Measurements from ENCODE around the gene RSPH1. TPM values are rescaled to one million over a fixed set of nuclear protein-coding genes. Genes with fewer than 3 reads are reported as not detected.
A peak's percentile ranks its signal among the peaks of the same experiment; 100 is the strongest.

RSPH1 gene
- total RNA-seq, 2 experiments from 2014 or later = 0.38 to 0.53 TPM

- DNase-seq = no peak
- peaks cover 31% of the 10 kb centered on the region for H3K4me1 Mint-ChIP-seq (ENCODE audit: low read depth)
- ChIA-PET CTCF (interaction anchor here (0.8 to 2.5 kb wide), 7 partner anchors 12 to 348 kb away, joined by 3 to 8 read pairs (median 4); partner anchors contain the start of gene UBASH3A), POLR2A (interaction anchor here (1.1 to 1.3 kb wide), 3 partner anchors 13 to 62 kb away, joined by 3 to 6 read pairs (median 5); partner anchors contain the start of gene UBASH3A)
- no peaks in the 10 kb centered on the region for H3K36me3 Mint-ChIP-seq
- no peaks in the 10 kb centered on the region for H3K9me3 Mint-ChIP-seq
- peak overlapping the region; percentile 46 for H3K27ac Mint-ChIP-seq
- no peaks in the 10 kb centered on the region for H3K27me3 Mint-ChIP-seq
- intact Hi-C loops (cut with micrococcal nuclease) = loop anchor here (1.0 kb wide), 1 partner anchor 71 kb away; no protein-coding TSS in a partner anchor
- no peak overlapping the region for H3K4me3 Mint-ChIP-seq
Observed at GRCh38 chr21:42455754-42456440, 40.1 kb downstream of the RSPH1 start.

GRCh38 chr21:42455196-42455595, 40.8 kb downstream of the RSPH1 start:
- Mint-ChIP-seq H3K27ac (peak overlapping the region; percentile 35), H3K4me1 (ENCODE audit: low read depth) (peaks cover 30% of the 10 kb centered on the region), H3K9me3 (no peaks in the 10 kb centered on the region), H3K27me3 (no peaks in the 10 kb centered on the region), H3K4me3 (no peak overlapping the region), H3K36me3 (no peaks in the 10 kb centered on the region)
- no peak for DNase-seq
- CTCF ChIA-PET = interaction anchor here (1.3 to 2.5 kb wide), 3 partner anchors 74 to 144 kb away, joined by 4 to 8 read pairs (median 7); no protein-coding TSS in a partner anchor
- POLR2A ChIA-PET = no interaction called here
- intact Hi-C loops (cut with micrococcal nuclease) = no loop called here

- intact Hi-C loops (cut with micrococcal nuclease) = loop anchor here (5.0 kb wide), 2 partner anchors 37 to 292 kb away; no protein-coding TSS in a partner anchor
- Mint-ChIP-seq H3K27ac (no peak overlapping the region), H3K9me3 (no peaks in the 10 kb centered on the region), H3K36me3 (no peaks in the 10 kb centered on the region), H3K4me3 (no peak overlapping the region), H3K4me1 (ENCODE audit: low read depth) (peaks cover 32% of the 10 kb centered on the region), H3K27me3 (no peaks in the 10 kb centered on the region)
- DNase-seq = no peak
- ChIA-PET CTCF (interaction anchor here (1.3 to 2.5 kb wide), 3 partner anchors 73 to 144 kb away, joined by 4 to 8 read pairs (median 7); no protein-coding TSS in a partner anchor), POLR2A (no interaction called here)
Observed at GRCh38 chr21:42454786-42455185, 41.2 kb downstream of the RSPH1 start.

GRCh38 chr21:42453986-42454570, 41.9 kb downstream of the RSPH1 start:
- POLR2A ChIA-PET = no interaction called here
- intact Hi-C loops (cut with micrococcal nuclease) = loop anchor here (5.0 kb wide), 2 partner anchors 37 to 292 kb away; no protein-coding TSS in a partner anchor
- DNase-seq = no peak
- no peaks in the 10 kb centered on the region for H3K27me3 Mint-ChIP-seq
- no peaks in the 10 kb centered on the region for H3K36me3 Mint-ChIP-seq
- CTCF ChIA-PET = interaction anchor here (0.8 to 2.5 kb wide), 3 partner anchors 116 to 143 kb away, joined by 4 to 8 read pairs (median 4); no protein-coding TSS in a partner anchor
- H3K4me1 Mint-ChIP-seq (ENCODE audit: low read depth) = peaks cover 36% of the 10 kb centered on the region
- no peak overlapping the region for H3K4me3 Mint-ChIP-seq
- H3K27ac Mint-ChIP-seq = no peak overlapping the region
- no peaks in the 10 kb centered on the region for H3K9me3 Mint-ChIP-seq

GRCh38 chr21:42453224-42453985, 42.6 kb downstream of the RSPH1 start:
- Mint-ChIP-seq H3K4me3 (no peak overlapping the region), H3K9me3 (no peaks in the 10 kb centered on the region), H3K27me3 (no peaks in the 10 kb centered on the region), H3K36me3 (no peaks in the 10 kb centered on the region), H3K4me1 (ENCODE audit: low read depth) (peaks cover 39% of the 10 kb centered on the region), H3K27ac (no peak overlapping the region)
- DNase-seq = no peak
- POLR2A ChIA-PET = no interaction called here
- CTCF ChIA-PET = interaction anchor here (0.8 kb wide), 1 partner anchor 117 kb away, joined by 4 read pairs; no protein-coding TSS in a partner anchor
- intact Hi-C loops (cut with micrococcal nuclease) = loop anchor here (5.0 kb wide), 2 partner anchors 36 to 291 kb away; no protein-coding TSS in a partner anchor

GRCh38 chr21:42452401-42453223, 43.4 kb downstream of the RSPH1 start:
- no peak for DNase-seq
- peaks cover 4% of the 10 kb centered on the region for H3K36me3 Mint-ChIP-seq
- intact Hi-C loops (cut with micrococcal nuclease) = loop anchor here (5.0 kb wide), 2 partner anchors 35 to 290 kb away; no protein-coding TSS in a partner anchor
- POLR2A ChIA-PET = no interaction called here
- H3K27me3 Mint-ChIP-seq = no peaks in the 10 kb centered on the region
- peaks cover 39% of the 10 kb centered on the region for H3K4me1 Mint-ChIP-seq (ENCODE audit: low read depth)
- H3K9me3 Mint-ChIP-seq = no peaks in the 10 kb centered on the region
- CTCF ChIA-PET = interaction anchor here (4.2 kb wide), 1 partner anchor 71 kb away, joined by 36 read pairs; no protein-coding TSS in a partner anchor
- H3K4me3 Mint-ChIP-seq = no peak overlapping the region
- H3K27ac Mint-ChIP-seq = no peak overlapping the region

- H3K36me3 Mint-ChIP-seq = peaks cover 11% of the 10 kb centered on the region
- H3K4me3 Mint-ChIP-seq = no peak overlapping the region
- no peaks in the 10 kb centered on the region for H3K27me3 Mint-ChIP-seq
- ChIA-PET CTCF (interaction anchor here (3.5 to 4.4 kb wide), 3 partner anchors 71 to 114 kb away, joined by 20 to 36 read pairs (median 32); no protein-coding TSS in a partner anchor), POLR2A (no interaction called here)
- intact Hi-C loops (cut with micrococcal nuclease) = loop anchor here (5.0 kb wide), 2 partner anchors 35 to 290 kb away; no protein-coding TSS in a partner anchor
- no peak for DNase-seq
- H3K27ac Mint-ChIP-seq = no peak overlapping the region
- no peaks in the 10 kb centered on the region for H3K9me3 Mint-ChIP-seq
- peaks cover 36% of the 10 kb centered on the region for H3K4me1 Mint-ChIP-seq (ENCODE audit: low read depth)
Observed at GRCh38 chr21:42451941-42452340, 44.1 kb downstream of the RSPH1 start.

- ChIA-PET CTCF (interaction anchor here (0.9 to 4.4 kb wide), 5 partner anchors 67 to 138 kb away, joined by 3 to 36 read pairs (median 32); no protein-coding TSS in a partner anchor), POLR2A (no interaction called here)
- H3K36me3 Mint-ChIP-seq = peaks cover 33% of the 10 kb centered on the region
- no peak overlapping the region for H3K27ac Mint-ChIP-seq
- peaks cover 27% of the 10 kb centered on the region for H3K4me1 Mint-ChIP-seq (ENCODE audit: low read depth)
- no peaks in the 10 kb centered on the region for H3K27me3 Mint-ChIP-seq
- no peak for DNase-seq
- no peaks in the 10 kb centered on the region for H3K9me3 Mint-ChIP-seq
- no peak overlapping the region for H3K4me3 Mint-ChIP-seq
- intact Hi-C loops (cut with micrococcal nuclease) = no loop called here
Observed at GRCh38 chr21:42448686-42449085, 47.3 kb downstream of the RSPH1 start.

GRCh38 chr21:42447732-42448131, 48.3 kb downstream of the RSPH1 start:
- no peaks in the 10 kb centered on the region for H3K9me3 Mint-ChIP-seq
- intact Hi-C loops (cut with micrococcal nuclease) = no loop called here
- DNase-seq = no peak
- no peak overlapping the region for H3K4me3 Mint-ChIP-seq
- peaks cover 24% of the 10 kb centered on the region for H3K4me1 Mint-ChIP-seq (ENCODE audit: low read depth)
- H3K27me3 Mint-ChIP-seq = no peaks in the 10 kb centered on the region
- ChIA-PET POLR2A (no interaction called here), CTCF (interaction anchor here (4.4 kb wide), 1 partner anchor 87 kb away, joined by 20 read pairs; no protein-coding TSS in a partner anchor)
- H3K36me3 Mint-ChIP-seq = peaks cover 43% of the 10 kb centered on the region
- no peak overlapping the region for H3K27ac Mint-ChIP-seq

GRCh38 chr21:42447182-42447581, 48.8 kb downstream of the RSPH1 start:
- no peaks in the 10 kb centered on the region for H3K9me3 Mint-ChIP-seq
- no peak overlapping the region for H3K27ac Mint-ChIP-seq
- intact Hi-C loops (cut with micrococcal nuclease) = no loop called here
- peaks cover 25% of the 10 kb centered on the region for H3K4me1 Mint-ChIP-seq (ENCODE audit: low read depth)
- H3K27me3 Mint-ChIP-seq = no peaks in the 10 kb centered on the region
- ChIA-PET POLR2A (no interaction called here), CTCF (interaction anchor here (1.2 to 4.8 kb wide), 2 partner anchors 66 to 112 kb away, joined by 3 to 21 read pairs; no protein-coding TSS in a partner anchor)
- peaks cover 48% of the 10 kb centered on the region for H3K36me3 Mint-ChIP-seq
- no peak for DNase-seq
- H3K4me3 Mint-ChIP-seq = no peak overlapping the region

GRCh38 chr21:42446531-42446930, 49.5 kb downstream of the RSPH1 start:
- Mint-ChIP-seq H3K36me3 (peaks cover 55% of the 10 kb centered on the region), H3K4me1 (ENCODE audit: low read depth) (peaks cover 29% of the 10 kb centered on the region), H3K9me3 (no peaks in the 10 kb centered on the region), H3K27me3 (no peaks in the 10 kb centered on the region), H3K4me3 (no peak overlapping the region), H3K27ac (peak overlapping the region; percentile 34)
- no peak for DNase-seq
- POLR2A ChIA-PET = interaction anchor here (0.6 kb wide), 1 partner anchor 35 kb away, joined by 3 read pairs; no protein-coding TSS in a partner anchor
- intact Hi-C loops (cut with micrococcal nuclease) = no loop called here
- CTCF ChIA-PET = interaction anchor here (1.1 to 4.8 kb wide), 3 partner anchors 65 to 111 kb away, joined by 3 to 21 read pairs (median 3); no protein-coding TSS in a partner anchor
